Measurements from ENCODE around the gene ADCY3.

DNA sequence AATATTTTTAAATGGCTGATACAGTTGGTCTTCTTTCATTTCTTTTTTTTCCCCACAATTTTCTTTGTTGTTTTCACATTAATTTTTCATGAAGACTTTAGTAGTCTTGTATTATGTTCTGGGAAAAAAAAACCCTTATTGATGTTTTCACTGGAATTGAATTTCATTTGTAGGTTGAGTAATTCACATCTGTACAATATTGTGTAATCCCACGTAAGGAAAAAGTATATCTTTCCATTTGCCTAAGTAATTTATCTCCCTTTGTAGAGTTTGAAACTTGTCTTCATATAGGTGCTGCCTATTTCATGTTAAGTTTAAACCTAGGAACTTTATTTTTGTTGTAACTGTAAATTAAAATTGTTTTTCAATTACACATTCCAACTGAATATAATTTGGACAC is 49.7 kb upstream of the ADCY3 start:
- TF ChIP-seq, protein P1, sequence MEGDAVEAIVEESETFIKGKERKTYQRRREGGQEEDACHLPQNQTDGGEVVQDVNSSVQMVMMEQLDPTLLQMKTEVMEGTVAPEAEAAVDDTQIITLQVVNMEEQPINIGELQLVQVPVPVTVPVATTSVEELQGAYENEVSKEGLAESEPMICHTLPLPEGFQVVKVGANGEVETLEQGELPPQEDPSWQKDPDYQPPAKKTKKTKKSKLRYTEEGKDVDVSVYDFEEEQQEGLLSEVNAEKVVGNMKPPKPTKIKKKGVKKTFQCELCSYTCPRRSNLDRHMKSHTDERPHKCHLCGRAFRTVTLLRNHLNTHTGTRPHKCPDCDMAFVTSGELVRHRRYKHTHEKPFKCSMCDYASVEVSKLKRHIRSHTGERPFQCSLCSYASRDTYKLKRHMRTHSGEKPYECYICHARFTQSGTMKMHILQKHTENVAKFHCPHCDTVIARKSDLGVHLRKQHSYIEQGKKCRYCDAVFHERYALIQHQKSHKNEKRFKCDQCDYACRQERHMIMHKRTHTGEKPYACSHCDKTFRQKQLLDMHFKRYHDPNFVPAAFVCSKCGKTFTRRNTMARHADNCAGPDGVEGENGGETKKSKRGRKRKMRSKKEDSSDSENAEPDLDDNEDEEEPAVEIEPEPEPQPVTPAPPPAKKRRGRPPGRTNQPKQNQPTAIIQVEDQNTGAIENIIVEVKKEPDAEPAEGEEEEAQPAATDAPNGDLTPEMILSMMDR (conservative IDR thresholded peaks at IDR 0.05; ENCODE audit: low read length), result no peak
- no peak for TF ChIP-seq EZH2phosphoT487 (IDR thresholded peaks at IDR 0.05; ENCODE audit: borderline replicate concordance)

Data from Loucy (cell line).